A549 treated with ZK216348 at 1 μM for 4 hours (cell line): Measurements from ENCODE around the gene MLX. TPM values are rescaled to one million over a fixed set of nuclear protein-coding genes. Genes with fewer than 3 reads are reported as not detected.

Experiments
- total RNA-seq: library from RNA; stranded (reverse); fragments of 200-300 nt; extraction: Qiagen RNA extraction; gene quantifications from 5 replicates; pipeline ENCODE4 v1.2.3, GENCODE V29; 2022; ENCODE audit warnings: low read depth

Gene MLX
- 54.7 to 66.6 TPM (median 63.8 TPM) in 5 replicates for total RNA-seq

GRCh38 chr17:42566883-42567573, at the start of gene MLX:
Gene MLX (plus strand): TSS chr17:42567100. CDS start chr17:42567125, 25 bp downstream.

GRCh38 chr17:42536048-42536371, 30.9 kb upstream of the MLX start, which contains the start of gene NAGLU:
Gene NAGLU (plus strand): TSS chr17:42536241. CDS start chr17:42536273, 32 bp downstream.

GRCh38 chr17:42552736-42553135, 14.2 kb upstream of the MLX start, which contains the start of gene HSD17B1:
Gene HSD17B1 (plus strand): TSS chr17:42552923. CDS start chr17:42552934, 11 bp downstream.

GRCh38 chr17:42561897-42562387, 5.0 kb upstream of the MLX start, which contains the start of gene COASY:
Gene COASY (plus strand): TSS chr17:42562148. CDS start chr17:42562623, 475 bp downstream.

GRCh38 chr17:42577532-42578281, 10.8 kb downstream of the MLX start, which contains the start of gene PSMC3IP:
Gene PSMC3IP (minus strand): TSS chr17:42577729. CDS start chr17:42577686, 43 bp downstream.

GRCh38 chr17:42609182-42609813, 42.4 kb downstream of the MLX start, which contains the start of the genes RETREG3 and TUBG1:
Gene RETREG3 (minus strand): TSS chr17:42609374. CDS start chr17:42609324, 50 bp downstream.
Gene TUBG1 (plus strand): TSS chr17:42609683. CDS start chr17:42609738, 55 bp downstream.

Other genes with a start within 250 kb of the MLX start
- gene STAT3, start 178.7 kb upstream of the MLX start, total RNA-seq = 61.1 to 82.9 TPM (median 74.4 TPM) in 5 replicates
- gene CAVIN1, start 143.8 kb upstream of the MLX start, total RNA-seq = 367 to 513 TPM (median 475 TPM) in 5 replicates
- gene ATP6V0A1, start 108.2 kb upstream of the MLX start, total RNA-seq = 23.9 to 47.5 TPM (median 44.9 TPM) in 5 replicates
- gene NAGLU, start 30.9 kb upstream of the MLX start, total RNA-seq = 24.4 to 48.2 TPM (median 44.7 TPM) in 5 replicates
- 1.1 to 1.8 TPM (median 1.7 TPM) in 5 replicates for gene HSD17B1, start 14.2 kb upstream of the MLX start, total RNA-seq
- gene COASY, start 5.0 kb upstream of the MLX start, total RNA-seq = 86.3 to 131 TPM (median 126 TPM) in 5 replicates
- gene PSMC3IP, start 10.6 kb downstream of the MLX start, total RNA-seq = 37.8 to 39.8 TPM (median 38.5 TPM) in 5 replicates
- gene RETREG3, start 42.3 kb downstream of the MLX start, total RNA-seq = 22.6 to 32.0 TPM (median 29.9 TPM) in 5 replicates
- 126 to 157 TPM (median 153 TPM) in 5 replicates for gene TUBG1, start 42.6 kb downstream of the MLX start, total RNA-seq
- 19.6 to 25.9 TPM (median 22.6 TPM) in 5 replicates for gene TUBG2, start 92.2 kb downstream of the MLX start, total RNA-seq
- 7.7 to 20.0 TPM (median 18.9 TPM) in 5 replicates for gene PLEKHH3, start 109.9 kb downstream of the MLX start, total RNA-seq
- gene CCR10, start 114.7 kb downstream of the MLX start, total RNA-seq = 0.18 to 0.66 TPM (median 0.53 TPM) in 5 replicates
- gene CNTNAP1, start 115.4 kb downstream of the MLX start, total RNA-seq = 3.5 to 6.5 TPM (median 6.0 TPM) in 5 replicates
- 10.2 to 14.6 TPM (median 13.3 TPM) in 5 replicates for gene EZH1, start 177.9 kb downstream of the MLX start, total RNA-seq
- gene RAMP2, start 194.1 kb downstream of the MLX start, total RNA-seq = 0.74 to 1.3 TPM (median 0.88 TPM) in 4 of 5 replicates, not detected in the other
- gene VPS25, start 206.3 kb downstream of the MLX start, total RNA-seq = 118 to 129 TPM (median 121 TPM) in 5 replicates
- 0.47 to 2.3 TPM (median 1.7 TPM) in 5 replicates for gene WNK4, start 213.5 kb downstream of the MLX start, total RNA-seq
- gene COA3, start 231.6 kb downstream of the MLX start, total RNA-seq = 92.1 to 146 TPM (median 129 TPM) in 5 replicates
- 0.18 TPM in 1 of 5 replicates, not detected in the others for gene CNTD1, start 231.8 kb downstream of the MLX start, total RNA-seq